RPMI7951 (cell line): ENCODE results near the gene TRIM31. TPM values are rescaled to one million over a fixed set of nuclear protein-coding genes. Genes with fewer than 3 reads are reported as not detected.

Experiments
- total RNA-seq: library from RNA; depleted of rRNA; stranded (reverse); fragments of >200 nt; shearing (Covaris generic); gene quantifications from 2 replicates; pipeline ENCODE4 v1.2.3, GENCODE V29; 2014; rRNA removed

The TRIM31 gene
- total RNA-seq, 1 experiment from 2014 or later = not detected

Other genes starting within 250 kb of the TRIM31 start
- 1,042 and 1,246 TPM in 2 replicates for gene HLA-A, start 170.6 kb downstream of the TRIM31 start, total RNA-seq
- gene POLR1H, start 51.8 kb downstream of the TRIM31 start, total RNA-seq = 47.0 and 50.3 TPM in 2 replicates
- 65.1 and 65.7 TPM in 2 replicates for gene PPP1R11, start 45.9 kb downstream of the TRIM31 start, total RNA-seq
- not detected in 2 replicates for gene RNF39, start 37.3 kb downstream of the TRIM31 start, total RNA-seq
- gene TRIM40, start 23.1 kb upstream of the TRIM31 start, total RNA-seq = not detected in 2 replicates
- gene TRIM10, start 48.1 kb upstream of the TRIM31 start, total RNA-seq = not detected in 2 replicates
- not detected in 2 replicates for gene TRIM15, start 50.5 kb upstream of the TRIM31 start, total RNA-seq
- 32.3 and 36.4 TPM in 2 replicates for gene TRIM26, start 100.3 kb upstream of the TRIM31 start, total RNA-seq
- gene TRIM39, start 213.8 kb upstream of the TRIM31 start, total RNA-seq = 6.7 and 9.4 TPM in 2 replicates
- gene RPP21, start 232.1 kb upstream of the TRIM31 start, total RNA-seq = 90.8 and 94.3 TPM in 2 replicates